ENCODE results near the gene LIM2. TPM values are rescaled to one million over a fixed set of nuclear protein-coding genes. Genes with fewer than 3 reads are reported as not detected.
A peak's percentile ranks its signal among the peaks of the same experiment; 100 is the strongest.

The LIM2 gene
- total and polyA plus RNA-seq, 9 of the 15 experiments (the other 6 are each of a cell fraction or from before 2014, with no cell fraction given) = 0.07 to 0.45 (median 0.18) TPM; not detected in 4

GRCh38 chr19:51339687-51340656 lies 47.8 kb downstream of the LIM2 start (continued):
- TF ChIP-seq E2F6 (IDR thresholded peaks at IDR 0.05; ENCODE audit: borderline replicate concordance in 1 of 2, extremely low read depth in 1 of 2, insufficient read depth in 1 of 2, insufficient read length in 1 of 2, low read depth in 1 of 2, low read length in 1 of 2, poor library complexity in 1 of 2, severe bottlenecking in 1 of 2) (peak; percentile 96 to 97), RBM34 (IDR thresholded peaks at IDR 0.05; ENCODE audit: borderline replicate concordance, insufficient read depth, low read length) (peak; percentile 39; the same call in 1 of the 2 replicates), SLC30A9 (CRISPR knock-in tag; IDR thresholded peaks at IDR 0.05) (no peak), JUNB (CRISPR knock-in tag; conservative IDR thresholded peaks at IDR 0.05) (no peak), HBP1 (CRISPR knock-in tag; IDR thresholded peaks at IDR 0.05) (no peak), ATF7 (IDR thresholded peaks at IDR 0.05) (peak; percentile 74; the same call in 1 of the 2 replicates), ARID3B (CRISPR knock-in tag; IDR thresholded peaks at IDR 0.05; ENCODE audit: borderline replicate concordance) (no peak), ZNF644 (tag; IDR thresholded peaks at IDR 0.05; ENCODE audit: low read depth) (no peak), TCF7 (IDR thresholded peaks at IDR 0.05; ENCODE audit: borderline replicate concordance) (no peak), CREB5 (CRISPR knock-in tag; IDR thresholded peaks at IDR 0.05) (no peak), ZNF586 (CRISPR knock-in tag; conservative IDR thresholded peaks at IDR 0.05) (no peak)
- TF ChIP-seq, protein P1, sequence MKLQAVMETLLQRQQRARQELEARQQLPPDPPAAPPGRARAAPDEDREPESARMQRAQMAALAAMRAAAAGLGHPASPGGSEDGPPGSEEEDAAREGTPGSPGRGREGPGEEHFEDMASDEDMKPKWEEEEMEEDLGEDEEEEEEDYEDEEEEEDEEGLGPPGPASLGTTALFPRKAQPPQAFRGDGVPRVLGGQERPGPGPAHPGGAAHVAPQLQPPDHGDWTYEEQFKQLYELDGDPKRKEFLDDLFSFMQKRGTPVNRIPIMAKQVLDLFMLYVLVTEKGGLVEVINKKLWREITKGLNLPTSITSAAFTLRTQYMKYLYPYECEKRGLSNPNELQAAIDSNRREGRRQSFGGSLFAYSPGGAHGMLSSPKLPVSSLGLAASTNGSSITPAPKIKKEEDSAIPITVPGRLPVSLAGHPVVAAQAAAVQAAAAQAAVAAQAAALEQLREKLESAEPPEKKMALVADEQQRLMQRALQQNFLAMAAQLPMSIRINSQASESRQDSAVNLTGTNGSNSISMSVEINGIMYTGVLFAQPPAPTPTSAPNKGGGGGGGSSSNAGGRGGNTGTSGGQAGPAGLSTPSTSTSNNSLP (IDR thresholded peaks at IDR 0.05; ENCODE audit: borderline replicate concordance, low read depth, low read length) = no peak
- TF ChIP-seq, protein P2, sequence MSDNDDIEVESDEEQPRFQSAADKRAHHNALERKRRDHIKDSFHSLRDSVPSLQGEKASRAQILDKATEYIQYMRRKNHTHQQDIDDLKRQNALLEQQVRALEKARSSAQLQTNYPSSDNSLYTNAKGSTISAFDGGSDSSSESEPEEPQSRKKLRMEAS (CRISPR knock-in tag; IDR thresholded peaks at IDR 0.05) = peak; percentile 90
- TF ChIP-seq, protein P3, sequence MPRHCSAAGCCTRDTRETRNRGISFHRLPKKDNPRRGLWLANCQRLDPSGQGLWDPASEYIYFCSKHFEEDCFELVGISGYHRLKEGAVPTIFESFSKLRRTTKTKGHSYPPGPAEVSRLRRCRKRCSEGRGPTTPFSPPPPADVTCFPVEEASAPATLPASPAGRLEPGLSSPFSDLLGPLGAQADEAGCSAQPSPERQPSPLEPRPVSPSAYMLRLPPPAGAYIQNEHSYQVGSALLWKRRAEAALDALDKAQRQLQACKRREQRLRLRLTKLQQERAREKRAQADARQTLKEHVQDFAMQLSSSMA (CRISPR knock-in tag; IDR thresholded peaks at IDR 0.05) = peak; percentile 33; the same call in 1 of the 2 replicates
